HG03378 (cell line): ENCODE data around the gene ANKRD50.

ENCODE experiments used
- ATAC-seq: cut with Tn5 transposase; IDR thresholded peaks from one replicate; pipeline ENCODE4 v1.9.1; 2021; ENCODE audit warnings: mild to moderate bottlenecking, moderate library complexity; ENCODE audit not compliant: unreplicated experiment

Gene ANKRD50

DNA sequence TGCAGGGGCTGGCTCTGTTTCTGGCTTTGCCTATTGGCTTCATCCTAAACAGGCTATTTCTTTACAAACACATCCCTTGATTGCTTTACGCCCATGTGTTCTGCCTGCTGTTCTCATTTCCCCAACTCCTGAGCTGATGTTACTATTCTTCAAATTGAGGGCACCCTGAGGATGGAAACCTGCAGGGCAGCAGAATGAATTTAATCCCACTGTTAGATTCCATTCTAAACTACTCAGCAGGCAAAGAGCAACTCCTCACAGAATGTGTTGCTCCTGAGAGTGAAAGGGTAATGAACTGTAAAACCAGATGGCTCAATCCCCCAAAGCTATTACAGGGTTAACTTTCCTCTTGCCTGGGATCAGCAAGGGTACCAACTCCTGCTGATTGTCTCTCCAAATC, 75.7 kb downstream of the ANKRD50 start:
- ATAC-seq, result no peak

DNA sequence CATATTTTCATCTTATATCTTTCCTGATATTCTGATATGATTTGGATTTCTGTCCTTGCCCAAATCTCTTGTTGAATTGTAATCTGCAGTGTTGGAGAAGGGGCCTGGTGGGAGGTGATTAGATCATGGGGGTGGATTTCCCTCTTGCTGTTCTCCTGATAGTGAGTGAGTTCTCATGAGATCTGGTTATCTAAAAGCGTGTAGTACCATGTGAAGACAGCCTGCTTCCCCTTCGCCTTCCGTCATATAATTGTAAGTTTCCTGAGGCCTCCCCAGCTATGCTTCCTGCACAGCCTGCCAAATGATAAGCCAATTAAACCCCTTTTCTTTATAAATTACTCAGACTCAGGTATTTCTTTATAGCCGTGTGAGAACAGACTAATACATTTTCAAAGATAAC, 77.2 kb downstream of the ANKRD50 start:
- no peak for ATAC-seq

DNA sequence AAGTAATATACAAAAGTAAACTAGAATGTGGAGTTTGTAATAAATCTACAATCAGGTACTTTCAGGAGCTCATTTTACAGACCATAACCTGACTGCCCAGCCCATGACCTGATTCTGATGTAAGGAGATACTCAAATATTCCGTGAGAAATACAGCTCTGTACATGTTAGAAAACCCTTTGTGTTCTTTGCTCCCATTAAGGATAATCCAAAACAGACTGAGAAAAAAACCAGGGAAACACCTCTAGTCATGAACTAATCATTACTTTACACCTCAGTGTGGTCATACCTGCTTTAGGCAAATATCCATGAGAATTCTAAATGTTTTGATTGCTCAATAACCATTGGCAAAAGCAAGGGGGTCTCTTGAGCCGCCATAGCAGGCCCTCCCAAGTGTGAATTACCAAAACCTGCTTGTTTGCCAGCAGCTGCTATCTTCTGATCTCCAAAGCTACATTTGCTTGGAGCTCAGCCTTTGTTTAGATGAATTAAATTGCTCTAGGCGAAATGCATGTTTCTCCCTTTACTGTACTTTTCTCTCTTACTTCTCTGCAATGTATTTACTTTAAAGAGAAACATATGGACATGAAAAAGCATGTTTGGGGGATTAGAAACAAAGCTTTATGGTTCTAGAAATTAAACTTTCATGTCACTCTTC, 79.1 kb downstream of the ANKRD50 start:
- no peak for ATAC-seq

DNA sequence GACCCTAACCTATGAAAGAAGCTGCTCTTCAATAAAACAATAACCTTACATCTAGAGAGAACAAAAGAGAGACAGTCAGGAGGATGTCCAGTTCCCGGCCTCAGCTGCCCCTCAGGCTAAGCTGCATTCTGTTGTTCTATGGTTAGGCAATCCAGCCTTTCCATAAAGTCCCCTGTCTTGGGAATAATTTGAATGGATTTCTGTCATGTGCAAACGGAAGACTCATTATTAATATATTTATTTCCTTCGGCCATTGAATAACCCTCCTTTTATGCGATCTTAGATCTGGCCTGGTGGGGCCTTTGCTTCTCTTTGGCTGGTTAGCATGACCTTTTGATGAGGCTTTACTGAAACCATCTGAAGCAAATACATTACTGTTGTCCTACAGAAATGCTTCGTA, 80.1 kb downstream of the ANKRD50 start:
- no peak for ATAC-seq

DNA sequence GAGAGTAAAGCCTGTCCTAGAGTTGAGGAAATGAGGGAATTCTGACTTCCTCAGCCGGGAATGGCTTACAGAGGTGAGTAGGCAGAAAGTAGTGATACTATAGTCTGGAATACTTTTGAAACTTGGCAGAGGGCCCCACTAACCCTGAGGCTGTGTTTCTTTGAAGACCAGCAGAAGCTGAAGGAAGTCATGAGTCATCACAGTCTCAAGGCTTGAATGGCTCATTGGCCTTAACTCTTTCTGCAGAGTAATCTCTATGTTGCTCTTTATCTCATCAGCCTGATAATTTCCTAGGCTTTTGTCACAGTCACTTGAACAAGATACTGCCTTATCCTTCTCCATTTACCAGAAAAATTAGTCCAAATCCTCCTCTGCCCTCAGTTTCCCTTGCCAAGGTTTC, 80.8 kb downstream of the ANKRD50 start:
- ATAC-seq, result peak; percentile 88

DNA sequence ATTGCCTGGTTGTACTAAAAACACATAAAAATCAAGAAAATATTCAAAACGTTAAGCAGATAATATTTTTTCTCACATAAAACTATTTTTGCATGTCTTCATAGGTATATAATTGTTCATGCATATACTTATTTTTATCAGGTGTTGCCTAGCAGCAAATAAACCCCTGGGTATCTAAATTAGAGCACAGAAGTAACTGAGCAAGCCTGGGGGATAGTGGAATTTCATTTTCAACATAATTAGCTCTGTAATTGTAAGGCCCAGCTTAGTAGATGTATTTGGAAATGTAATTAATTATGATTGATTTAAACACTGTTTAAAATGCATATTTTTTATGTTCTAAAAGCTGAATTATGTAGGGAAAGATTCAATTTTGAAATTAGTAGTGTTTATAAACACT, 82.9 kb downstream of the ANKRD50 start:
- no peak for ATAC-seq
